Vagina (tissue), 2 donors: ENCODE data around the gene THEM4. TPM values are rescaled to one million over a fixed set of nuclear protein-coding genes. Genes with fewer than 3 reads are reported as not detected.

ENCODE experiments used
- DNase-seq, 2 donors: peaks; one replicate each; pipeline ENCODE4 v3.0.0-alpha.2; 2017; ENCODE audit errors: extremely low spot score in 2 of 2
- H3K27ac ChIP-seq: fragments of 200-600 bp; sonication (generic); one replicate; pipeline ENCODE4 v1.5.1; 2019
- H3K27me3 ChIP-seq: fragments of 200-600 bp; sonication (generic); one replicate; pipeline ENCODE4 v1.5.1; 2019
- H3K36me3 ChIP-seq, 2 donors: fragments of 200-600 bp; sonication (generic); one replicate each; pipeline ENCODE4 v1.5.1; 2017 to 2019
- H3K4me1 ChIP-seq: fragments of 200-600 bp; sonication (generic); one replicate; pipeline ENCODE4 v1.5.1; 2019
- H3K4me3 ChIP-seq, 2 donors: fragments of 200-600 bp; sonication (generic); 1 replicate in 1 of 2; 2 replicates in 1 of 2; pipeline ENCODE4 v1.5.1; 2016 to 2019
- H3K9me3 ChIP-seq: fragments of 200-600 bp; sonication (generic); one replicate; pipeline ENCODE4 v1.5.1; 2019
- CTCF ChIP-seq, 3 experiments: fragments of 450-650 bp in 2 of 3; fragments of 200-600 bp in 1 of 3; sonication (generic) in 1 of 3; IDR thresholded peaks; one replicate each; pipeline ENCODE4 v1.5.1; 2017 to 2019; ENCODE audit warnings: antibody characterized with exemption in 3 of 3, mild to moderate bottlenecking in 2 of 3, moderate library complexity in 2 of 3
- POLR2A ChIP-seq, 2 donors: fragments of 450-650 bp; IDR thresholded peaks; one replicate each; pipeline ENCODE4 v1.6.1; 2017; ENCODE audit warnings: antibody characterized with exemption in 2 of 2, mild to moderate bottlenecking in 2 of 2, moderate library complexity in 2 of 2
- POLR2AphosphoS5 ChIP-seq, 2 donors: sonication (generic); formaldehyde crosslinking; IDR thresholded peaks; one replicate each; pipeline ENCODE4 v1.9.0; 2017; ENCODE audit warnings: antibody characterized with exemption in 2 of 2, mild to moderate bottlenecking in 2 of 2, low read depth in 1 of 2; ENCODE audit not compliant: insufficient read depth in 1 of 2
- intact Hi-C: fragments of 100-400 bp; cut with DNase I; formaldehyde crosslinking; loops from one replicate; pipeline ENCODE4 v1.15.1; 2023
- total RNA-seq: library from RNA; depleted of rRNA; stranded (reverse); fragments of >200 nt; gene quantifications from one replicate; pipeline ENCODE4 v1.2.3, GENCODE V29; 2016

THEM4 gene
- total RNA-seq, 1 donor from 2014 or later, result 26.8 TPM

GRCh38 chr1:151898519-151898991 lies 10.8 kb downstream of the THEM4 start:
- H3K36me3 ChIP-seq, result no peaks in the 10 kb centered on the region
- H3K9me3 ChIP-seq, result no peaks in the 10 kb centered on the region
- no peak overlapping the region for H3K4me3 ChIP-seq
- no peak for TF ChIP-seq CTCF (IDR thresholded peaks at IDR 0.05)
- intact Hi-C loops, result no loop called here
- H3K4me1 ChIP-seq, result peaks cover 5% of the 10 kb centered on the region
- no peaks in the 10 kb centered on the region for H3K27me3 ChIP-seq
- DNase-seq, result no peak
- no peak overlapping the region for H3K27ac ChIP-seq

DNA sequence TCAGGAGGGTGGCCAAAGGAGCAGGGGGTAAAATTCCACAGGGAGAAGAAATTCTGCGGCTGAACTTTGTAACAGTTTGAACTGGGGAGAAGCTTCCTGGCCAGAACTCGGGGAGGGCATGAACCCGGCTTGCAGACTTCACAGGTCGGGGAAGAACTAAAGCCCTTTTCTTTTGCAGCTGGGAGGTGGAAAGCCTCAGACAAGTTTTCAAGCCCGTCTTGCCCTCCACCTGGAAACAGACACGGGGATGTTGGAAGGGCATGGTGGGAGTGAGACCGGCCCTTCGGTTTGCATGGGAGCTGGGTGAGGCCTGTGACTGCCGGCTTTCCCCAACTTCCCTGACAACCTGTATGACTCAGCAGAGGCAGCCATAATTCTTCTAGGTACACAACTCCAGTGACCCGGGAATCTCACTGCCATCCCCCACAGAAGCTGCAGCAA lies 11.3 kb downstream of the THEM4 start:
- Histone ChIP-seq H3K27me3 (no peaks in the 10 kb centered on the region), H3K36me3 (no peaks in the 10 kb centered on the region), H3K9me3 (no peaks in the 10 kb centered on the region), H3K4me3 (no peak overlapping the region), H3K4me1 (peaks cover 5% of the 10 kb centered on the region), H3K27ac (no peak overlapping the region)
- no peak for TF ChIP-seq POLR2A (IDR thresholded peaks at IDR 0.05)
- TF ChIP-seq POLR2AphosphoS5 (IDR thresholded peaks at IDR 0.05; ENCODE audit: insufficient read depth in 1 of 2, low read depth in 1 of 2), result no peak
- TF ChIP-seq CTCF (IDR thresholded peaks at IDR 0.05), result no peak
- intact Hi-C loops, result no loop called here
- DNase-seq, result no peak

DNA sequence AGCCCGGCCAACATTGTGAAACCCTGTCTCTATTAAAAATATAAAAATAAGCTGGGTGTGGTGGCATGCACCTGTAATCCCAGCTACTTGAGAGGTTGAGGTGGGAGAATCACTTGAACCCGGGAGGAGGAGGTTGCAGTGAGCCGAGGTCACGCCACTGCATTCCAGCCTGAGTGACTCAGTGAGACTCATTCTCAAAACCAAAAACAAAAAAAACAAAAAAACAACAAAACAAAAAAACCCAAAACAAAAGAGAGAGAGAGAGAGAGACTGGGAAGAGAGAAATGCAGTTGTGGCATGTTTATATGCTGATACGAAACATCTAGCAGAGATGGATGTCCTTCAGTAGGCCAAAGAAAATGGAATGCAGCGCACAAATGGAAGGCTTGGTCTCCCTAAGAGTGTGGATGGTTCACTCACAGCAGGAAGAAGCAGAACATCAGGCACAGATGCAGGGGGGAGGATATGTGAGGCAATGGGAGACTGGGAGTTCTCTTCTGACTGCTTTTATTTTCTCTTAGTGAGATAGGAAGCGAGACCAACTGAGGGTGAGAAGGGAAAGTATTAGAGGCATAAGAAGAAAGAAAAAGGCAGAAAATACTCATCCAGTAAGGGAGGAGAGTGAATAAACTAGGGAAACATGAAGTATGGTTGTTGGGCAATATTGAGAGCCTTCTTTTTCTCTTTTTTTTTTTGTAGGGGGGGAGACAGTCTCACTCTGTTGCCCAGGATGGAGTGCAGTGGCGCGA lies 16.0 kb downstream of the THEM4 start:
- intact Hi-C loops, result no loop called here
- no peaks in the 10 kb centered on the region for H3K9me3 ChIP-seq
- no peak overlapping the region for H3K27ac ChIP-seq
- H3K36me3 ChIP-seq, result no peaks in the 10 kb centered on the region
- DNase-seq, result no peak
- TF ChIP-seq POLR2A (IDR thresholded peaks at IDR 0.05), result no peak
- no peak for TF ChIP-seq CTCF (IDR thresholded peaks at IDR 0.05)
- no peak for TF ChIP-seq POLR2AphosphoS5 (IDR thresholded peaks at IDR 0.05; ENCODE audit: insufficient read depth in 1 of 2, low read depth in 1 of 2)
- H3K4me1 ChIP-seq, result peaks cover 5% of the 10 kb centered on the region
- no peaks in the 10 kb centered on the region for H3K27me3 ChIP-seq
- no peak overlapping the region for H3K4me3 ChIP-seq

- Histone ChIP-seq H3K27me3 (no peaks in the 10 kb centered on the region), H3K36me3 (peaks cover 0 to 6% of the 10 kb centered on the region in 2 donors), H3K4me3 (no peak overlapping the region), H3K9me3 (no peaks in the 10 kb centered on the region), H3K4me1 (no peaks in the 10 kb centered on the region), H3K27ac (no peak overlapping the region)
- DNase-seq, result no peak
- intact Hi-C loops, result no loop called here
- TF ChIP-seq CTCF (IDR thresholded peaks at IDR 0.05) (no peak), POLR2A (IDR thresholded peaks at IDR 0.05) (no peak), POLR2AphosphoS5 (IDR thresholded peaks at IDR 0.05; ENCODE audit: insufficient read depth in 1 of 2, low read depth in 1 of 2) (no peak)
Observed at GRCh38 chr1:151892190-151892589, 17.1 kb downstream of the THEM4 start.

GRCh38 chr1:151891512-151891911 lies 17.8 kb downstream of the THEM4 start:
- intact Hi-C loops, result no loop called here
- no peaks in the 10 kb centered on the region for H3K4me1 ChIP-seq
- no peak for DNase-seq
- peaks cover 0 to 6% of the 10 kb centered on the region in 2 donors for H3K36me3 ChIP-seq
- H3K9me3 ChIP-seq, result no peaks in the 10 kb centered on the region
- no peak overlapping the region for H3K27ac ChIP-seq
- TF ChIP-seq CTCF (IDR thresholded peaks at IDR 0.05) (no peak), POLR2A (IDR thresholded peaks at IDR 0.05) (no peak), POLR2AphosphoS5 (IDR thresholded peaks at IDR 0.05; ENCODE audit: insufficient read depth in 1 of 2, low read depth in 1 of 2) (no peak)
- H3K4me3 ChIP-seq, result no peak overlapping the region
- H3K27me3 ChIP-seq, result no peaks in the 10 kb centered on the region
